ACC112 (cell line): ENCODE results near the gene PAPLN.

ENCODE experiments used
- H2AFZ ChIP-seq: fragments of 200-600 bp; sonication (generic); one replicate; pipeline ENCODE4 v1.6.0; 2017; ENCODE audit warnings: antibody characterized with exemption, low read length; ENCODE audit not compliant: unreplicated experiment
- H3K27ac ChIP-seq: fragments of 200-600 bp; sonication (generic); 2 replicates; pipeline ENCODE4 v1.5.1; 2014; ENCODE audit warnings: low read depth, mild to moderate bottlenecking, antibody characterized with exemption, low read length, moderate library complexity
- H3K27me3 ChIP-seq: fragments of 200-600 bp; sonication (generic); 2 replicates; pipeline ENCODE4 v1.6.1; 2014; ENCODE audit warnings: mild to moderate bottlenecking, antibody characterized with exemption, low read length, moderate library complexity, mixed read lengths; ENCODE audit not compliant: insufficient read depth
- H3K36me3 ChIP-seq: fragments of 200-600 bp; sonication (generic); 2 replicates; pipeline ENCODE4 v1.6.1; 2016; ENCODE audit warnings: mild to moderate bottlenecking, antibody characterized with exemption, low read length, moderate library complexity, mixed read lengths; ENCODE audit not compliant: insufficient read depth
- H3K4me1 ChIP-seq: fragments of 200-600 bp; sonication (generic); one replicate; pipeline ENCODE4 v1.6.1; 2016; ENCODE audit warnings: low read length, mixed read lengths; ENCODE audit not compliant: insufficient read depth, unreplicated experiment, control insufficient read depth
- H3K4me3 ChIP-seq: fragments of 200-600 bp; sonication (generic); 2 replicates; pipeline ENCODE4 v1.5.1; 2014; ENCODE audit warnings: mild to moderate bottlenecking, low read depth, low read length
- H3K79me2 ChIP-seq: fragments of 200-600 bp; sonication (generic); one replicate; pipeline ENCODE4 v1.6.0; 2016; ENCODE audit warnings: low read length; ENCODE audit not compliant: control insufficient read depth, unreplicated experiment, insufficient read depth

Gene PAPLN

DNA sequence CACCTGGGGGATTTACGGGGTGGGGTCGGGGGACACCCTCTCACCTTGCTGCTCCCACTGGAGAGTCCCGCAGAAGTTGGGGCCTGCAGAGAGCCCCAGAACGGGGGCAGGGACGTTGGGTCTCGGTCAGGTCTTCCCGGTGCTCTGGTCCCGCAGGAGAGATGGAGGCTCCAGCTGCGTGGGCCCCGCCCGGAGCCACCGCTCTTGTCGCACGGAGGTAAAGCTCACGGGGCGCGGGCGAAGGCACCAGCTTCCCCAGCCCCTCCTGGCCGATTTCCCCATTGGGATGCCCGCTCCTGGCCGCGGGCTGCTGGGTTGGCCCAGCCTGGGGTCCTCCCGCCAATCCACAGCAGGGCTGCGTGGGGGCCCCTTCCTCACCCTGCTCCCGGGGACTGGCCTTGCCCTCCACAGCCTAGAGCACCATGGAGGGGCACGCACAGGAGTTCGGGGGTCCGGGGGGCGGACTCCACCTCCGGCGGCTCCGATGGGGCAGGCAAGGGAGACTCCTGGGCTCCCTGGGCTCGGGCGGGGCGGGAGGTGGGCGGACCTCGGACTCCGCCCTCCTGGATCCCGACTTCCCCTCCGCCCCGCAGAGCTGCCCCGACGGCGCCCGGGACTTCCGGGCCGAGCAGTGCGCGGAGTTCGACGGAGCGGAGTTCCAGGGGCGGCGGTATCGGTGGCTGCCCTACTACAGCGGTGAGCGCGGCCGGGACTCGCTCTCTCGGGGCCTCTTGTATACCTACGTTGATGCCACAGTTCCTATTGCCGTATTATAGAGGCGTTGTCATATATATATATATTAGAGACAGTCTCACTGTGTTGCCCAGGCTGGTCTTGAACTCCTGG is 8.4 kb downstream of the PAPLN start:
- H3K79me2 ChIP-seq, result no peaks in the 10 kb centered on the region
- no peak overlapping the region for H3K27ac ChIP-seq
- H2AFZ ChIP-seq, result no peak overlapping the region
- H3K4me3 ChIP-seq, result no peak overlapping the region
- no peaks in the 10 kb centered on the region for H3K27me3 ChIP-seq
- peaks cover 10% of the 10 kb centered on the region for H3K4me1 ChIP-seq
- H3K36me3 ChIP-seq, result no peaks in the 10 kb centered on the region

DNA sequence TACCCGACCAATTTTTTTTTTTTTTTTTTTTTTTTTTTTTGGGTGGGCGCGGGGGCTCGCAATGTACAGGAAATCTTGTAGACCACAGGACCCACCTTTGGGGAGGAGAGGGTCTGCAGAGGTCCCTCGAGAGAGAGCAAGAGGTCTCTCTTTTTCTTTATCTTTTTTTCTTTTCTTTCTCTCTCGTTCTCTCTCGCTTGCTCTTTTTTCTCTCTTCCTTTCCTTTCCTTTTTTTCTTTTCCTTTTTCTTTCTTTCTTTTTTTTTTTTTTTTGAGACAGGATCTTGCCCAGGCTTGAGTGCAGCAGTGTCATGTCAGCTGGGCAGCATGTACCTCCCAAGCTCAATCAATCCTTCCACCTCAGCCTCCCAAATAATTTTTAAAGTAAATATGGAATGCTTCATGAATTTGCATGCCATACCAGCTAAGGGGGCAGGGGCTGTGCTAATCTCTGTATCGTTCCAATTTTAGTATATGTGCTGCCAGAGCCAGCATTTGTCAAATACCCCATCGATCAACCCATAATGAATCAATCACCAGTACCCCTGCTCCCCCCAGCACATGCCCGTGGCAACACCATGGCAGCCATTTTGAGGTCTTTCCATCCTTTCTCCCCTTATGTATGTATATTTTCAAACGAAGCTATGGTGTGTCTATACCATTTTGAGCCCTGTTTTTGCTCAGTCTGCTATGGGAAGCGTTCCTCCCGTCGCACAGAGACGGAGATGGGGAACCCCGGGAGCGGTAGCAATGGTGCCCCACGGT is 9.3 kb downstream of the PAPLN start:
- H3K36me3 ChIP-seq, result no peaks in the 10 kb centered on the region
- peaks cover 10% of the 10 kb centered on the region for H3K4me1 ChIP-seq
- H2AFZ ChIP-seq, result no peak overlapping the region
- no peaks in the 10 kb centered on the region for H3K79me2 ChIP-seq
- H3K27ac ChIP-seq, result no peak overlapping the region
- H3K4me3 ChIP-seq, result no peak overlapping the region
- H3K27me3 ChIP-seq, result no peaks in the 10 kb centered on the region

DNA sequence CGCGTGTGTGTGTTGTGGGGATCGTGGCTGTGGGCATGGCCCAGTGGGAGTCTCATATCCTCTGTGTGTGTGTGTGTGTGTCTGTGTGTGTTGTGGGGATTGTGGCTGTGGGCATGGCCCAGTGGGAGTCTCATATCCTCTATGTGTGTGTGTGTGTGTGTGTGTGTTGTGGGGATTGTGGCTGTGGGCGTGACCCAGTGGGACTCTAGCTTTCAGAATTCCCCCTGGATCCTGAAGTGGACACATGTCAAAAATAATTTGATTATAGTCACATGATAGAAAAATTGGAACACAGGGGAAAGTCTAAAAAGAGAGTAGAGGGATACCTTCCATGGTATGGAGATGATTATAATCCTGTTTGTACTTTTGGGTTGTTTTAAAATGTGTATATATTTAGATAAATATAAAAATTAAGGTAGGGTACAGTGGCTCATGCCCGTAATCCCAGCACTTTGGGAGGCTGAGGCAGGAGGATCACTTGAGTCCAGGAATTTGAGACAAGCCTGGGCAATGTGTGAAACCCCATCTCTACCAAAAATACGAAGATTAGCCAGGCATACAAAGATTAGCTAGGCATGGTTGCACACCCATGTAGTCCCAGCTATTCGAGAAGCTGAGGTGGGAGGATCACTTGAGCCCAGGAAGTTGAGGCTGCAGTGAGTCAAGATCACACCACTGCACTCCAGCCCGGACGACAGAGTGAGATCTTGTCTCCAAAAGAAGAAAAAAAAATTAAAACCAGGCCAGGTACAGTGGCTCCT is 11.0 kb downstream of the PAPLN start:
- H3K4me3 ChIP-seq, result no peak overlapping the region
- H3K27me3 ChIP-seq, result no peaks in the 10 kb centered on the region
- H3K36me3 ChIP-seq, result no peaks in the 10 kb centered on the region
- H3K4me1 ChIP-seq, result peaks cover 10% of the 10 kb centered on the region
- no peak overlapping the region for H2AFZ ChIP-seq
- H3K79me2 ChIP-seq, result no peaks in the 10 kb centered on the region
- H3K27ac ChIP-seq, result no peak overlapping the region

DNA sequence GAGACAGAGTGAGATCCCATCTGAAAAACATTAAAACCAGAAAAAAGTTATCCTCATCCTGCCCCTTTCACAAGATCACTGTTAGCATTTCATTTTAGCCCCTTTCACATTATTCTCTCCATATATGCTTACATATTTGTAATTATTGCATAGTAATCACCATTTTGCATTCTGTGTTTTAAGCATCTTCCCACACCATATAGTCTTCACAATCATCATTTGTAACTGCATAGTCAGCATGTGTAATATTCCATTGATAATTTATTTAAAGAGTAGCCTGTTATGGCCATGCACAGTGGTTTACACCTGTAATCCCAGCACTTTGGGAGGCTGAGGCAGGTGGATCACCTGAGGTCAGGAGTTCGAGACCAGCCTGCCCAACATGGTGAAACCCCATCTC is 11.8 kb downstream of the PAPLN start:
- Histone ChIP-seq H3K27me3 (no peaks in the 10 kb centered on the region), H3K4me3 (no peak overlapping the region), H3K36me3 (no peaks in the 10 kb centered on the region), H3K4me1 (peaks cover 10% of the 10 kb centered on the region), H3K27ac (no peak overlapping the region), H3K79me2 (no peaks in the 10 kb centered on the region), H2AFZ (no peak overlapping the region)

DNA sequence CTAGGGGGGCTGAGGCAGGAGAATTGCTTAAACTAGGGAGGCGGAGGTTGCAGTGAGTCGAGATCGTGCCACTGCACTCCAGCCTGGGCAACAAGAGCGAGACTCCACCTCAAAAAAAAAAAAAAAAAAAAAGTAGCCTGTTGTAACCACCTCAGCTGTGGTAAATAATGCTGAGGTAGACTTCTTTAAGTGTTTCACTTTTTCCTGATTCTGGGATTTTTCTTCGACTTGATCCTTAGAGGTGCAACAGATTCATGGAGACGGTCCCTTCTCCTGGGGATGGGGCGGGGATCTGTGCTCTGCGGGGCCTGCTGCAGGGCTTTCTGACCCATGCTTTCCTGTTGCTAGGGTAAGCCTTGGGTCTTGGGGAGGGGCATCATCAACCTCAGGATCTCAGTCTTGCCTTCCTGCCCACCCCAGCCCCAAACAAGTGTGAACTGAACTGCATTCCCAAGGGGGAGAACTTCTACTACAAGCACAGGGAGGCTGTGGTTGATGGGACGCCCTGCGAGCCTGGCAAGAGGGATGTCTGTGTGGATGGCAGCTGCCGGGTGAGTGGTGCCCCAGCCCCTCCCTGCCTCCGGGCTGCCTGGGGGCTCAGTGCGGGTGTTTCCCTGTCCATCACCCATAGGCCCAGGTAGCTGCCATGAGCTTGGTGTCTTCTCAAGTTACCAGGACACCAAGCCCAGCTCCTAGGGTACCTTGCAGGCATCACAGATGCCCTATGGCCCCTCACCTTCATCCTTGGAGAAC is 12.4 kb downstream of the PAPLN start:
- H2AFZ ChIP-seq, result no peak overlapping the region
- H3K27ac ChIP-seq, result no peak overlapping the region
- H3K4me3 ChIP-seq, result no peak overlapping the region
- no peaks in the 10 kb centered on the region for H3K36me3 ChIP-seq
- no peaks in the 10 kb centered on the region for H3K27me3 ChIP-seq
- H3K4me1 ChIP-seq, result peaks cover 10% of the 10 kb centered on the region
- H3K79me2 ChIP-seq, result no peaks in the 10 kb centered on the region

DNA sequence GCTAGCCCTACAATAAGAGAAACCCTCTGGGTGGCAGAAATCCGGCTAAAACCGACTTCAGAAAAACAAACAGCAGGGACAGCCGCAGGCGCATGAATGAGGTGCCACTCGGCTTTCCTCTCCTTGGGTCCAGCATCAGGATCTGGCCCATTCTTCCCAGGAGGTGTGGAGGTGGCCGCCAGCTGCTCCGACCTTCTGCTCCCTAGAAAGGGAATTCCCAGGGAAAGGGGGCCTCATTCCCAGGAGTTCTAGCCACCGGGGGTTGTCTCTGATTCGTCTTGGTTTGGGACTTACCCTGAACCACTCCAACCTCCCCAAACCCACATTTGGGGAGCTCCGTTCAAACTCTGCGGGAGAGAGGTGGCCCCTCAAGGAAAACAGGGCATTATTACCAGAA is 13.0 kb downstream of the PAPLN start:
- no peaks in the 10 kb centered on the region for H3K79me2 ChIP-seq
- no peak overlapping the region for H3K4me3 ChIP-seq
- no peaks in the 10 kb centered on the region for H3K36me3 ChIP-seq
- H3K4me1 ChIP-seq, result peaks cover 10% of the 10 kb centered on the region
- H3K27ac ChIP-seq, result no peak overlapping the region
- no peaks in the 10 kb centered on the region for H3K27me3 ChIP-seq
- H2AFZ ChIP-seq, result no peak overlapping the region

DNA sequence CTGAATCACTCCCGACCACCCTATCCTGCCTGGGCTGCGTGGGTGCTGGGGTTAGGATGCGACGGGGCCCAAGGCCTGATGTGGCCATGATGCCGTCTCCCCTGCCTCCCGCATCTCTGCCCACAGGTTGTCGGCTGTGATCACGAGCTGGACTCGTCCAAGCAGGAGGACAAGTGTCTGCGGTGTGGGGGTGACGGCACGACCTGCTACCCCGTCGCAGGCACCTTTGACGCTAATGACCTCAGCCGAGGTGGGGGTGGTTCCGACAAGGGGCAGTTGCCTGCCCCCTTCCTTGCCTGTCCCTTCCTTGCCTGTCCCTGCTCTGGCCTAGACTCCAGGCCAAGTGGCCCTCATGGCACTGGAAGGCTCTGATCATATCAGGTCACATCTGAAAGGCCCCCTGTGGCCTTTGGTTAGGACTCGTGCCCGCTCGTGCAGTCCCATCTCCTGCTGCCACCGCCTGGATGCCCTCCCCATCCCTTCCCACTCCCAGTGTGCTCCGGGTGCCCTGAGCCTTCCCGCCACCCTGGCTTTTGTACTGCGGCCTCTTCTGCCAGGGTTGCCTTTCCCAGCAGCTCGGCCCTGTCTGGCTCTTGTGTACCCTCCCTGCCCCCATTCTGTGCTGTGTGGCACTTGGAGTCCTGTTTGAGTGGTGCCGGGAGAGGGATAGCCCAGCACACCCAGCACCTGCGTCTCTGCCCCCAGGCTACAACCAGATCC is 13.6 kb downstream of the PAPLN start:
- H2AFZ ChIP-seq, result no peak overlapping the region
- H3K4me1 ChIP-seq, result peaks cover 10% of the 10 kb centered on the region
- H3K4me3 ChIP-seq, result no peak overlapping the region
- H3K27me3 ChIP-seq, result no peaks in the 10 kb centered on the region
- H3K27ac ChIP-seq, result no peak overlapping the region
- no peaks in the 10 kb centered on the region for H3K36me3 ChIP-seq
- H3K79me2 ChIP-seq, result no peaks in the 10 kb centered on the region

DNA sequence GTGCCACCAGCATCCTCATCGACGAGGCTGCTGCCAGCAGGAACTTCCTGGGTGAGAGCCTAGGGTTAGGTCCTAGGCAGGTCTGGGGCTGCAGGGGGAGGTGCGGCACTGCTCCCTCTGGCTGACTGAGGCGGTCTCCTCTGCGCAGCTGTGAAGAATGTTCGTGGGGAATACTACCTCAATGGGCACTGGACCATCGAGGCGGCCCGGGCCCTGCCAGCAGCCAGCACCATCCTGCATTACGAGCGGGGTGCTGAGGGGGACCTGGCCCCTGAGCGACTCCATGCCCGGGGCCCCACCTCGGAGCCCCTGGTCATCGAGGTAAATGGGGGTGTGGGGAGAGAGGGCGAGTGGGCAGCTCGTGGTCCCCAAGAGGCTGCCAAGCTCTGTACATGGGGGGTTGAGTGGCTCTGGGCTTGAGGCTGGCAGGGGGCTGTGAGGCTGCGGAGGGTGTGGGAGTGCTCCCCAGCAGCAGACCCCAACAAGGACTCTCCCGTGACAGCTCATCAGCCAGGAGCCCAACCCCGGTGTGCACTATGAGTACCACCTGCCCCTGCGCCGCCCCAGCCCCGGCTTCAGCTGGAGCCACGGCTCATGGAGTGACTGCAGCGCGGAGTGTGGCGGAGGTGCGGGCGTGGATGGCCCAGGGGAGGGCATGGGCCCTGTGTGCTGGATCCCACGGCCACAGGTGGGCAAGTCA is 14.4 kb downstream of the PAPLN start:
- Histone ChIP-seq H3K79me2 (no peaks in the 10 kb centered on the region), H3K4me3 (no peak overlapping the region), H3K4me1 (peaks cover 10% of the 10 kb centered on the region), H3K36me3 (no peaks in the 10 kb centered on the region), H3K27ac (no peak overlapping the region), H3K27me3 (no peaks in the 10 kb centered on the region), H2AFZ (no peak overlapping the region)

DNA sequence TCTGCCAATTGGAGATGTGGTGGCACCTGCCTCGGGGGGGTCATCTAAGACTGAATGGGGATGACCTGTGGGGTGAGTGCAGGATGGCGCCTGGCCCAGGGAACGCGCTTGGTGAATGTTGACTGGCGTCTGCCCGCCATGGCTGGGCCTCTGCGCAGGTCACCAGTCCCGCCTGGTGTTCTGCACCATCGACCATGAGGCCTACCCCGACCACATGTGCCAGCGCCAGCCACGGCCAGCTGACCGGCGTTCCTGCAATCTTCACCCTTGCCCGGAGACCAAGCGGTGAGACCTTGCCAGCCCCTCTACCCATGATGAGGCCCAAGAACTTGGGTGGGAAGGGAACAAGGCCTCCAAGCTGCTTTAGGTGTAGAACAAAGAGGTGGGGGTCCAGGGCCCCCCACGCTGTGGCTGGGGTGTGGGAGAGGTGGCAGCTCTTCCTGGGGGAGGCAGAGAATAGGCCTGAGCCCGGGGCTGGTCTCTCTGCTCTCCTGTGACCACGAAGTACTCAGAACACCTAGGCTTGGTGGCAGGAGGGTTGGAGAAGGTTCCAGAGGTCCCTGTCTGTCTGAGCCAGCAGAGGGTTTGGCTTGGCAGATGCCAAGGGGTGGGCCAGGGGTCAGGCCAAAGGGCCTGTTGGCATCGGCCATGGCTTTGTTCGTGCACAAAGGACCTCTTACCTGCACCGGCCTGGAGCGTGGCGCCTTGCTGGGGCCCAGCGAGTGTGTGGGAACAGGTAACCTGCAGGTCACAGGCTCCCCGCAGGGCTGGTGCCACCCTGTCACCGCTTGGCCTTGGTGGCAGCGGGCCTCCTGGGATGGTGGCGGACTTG is 15.4 kb downstream of the PAPLN start:
- Histone ChIP-seq H3K36me3 (no peaks in the 10 kb centered on the region), H3K4me3 (no peak overlapping the region), H3K4me1 (peaks cover 10% of the 10 kb centered on the region), H2AFZ (no peak overlapping the region), H3K27ac (no peak overlapping the region), H3K27me3 (no peaks in the 10 kb centered on the region), H3K79me2 (no peaks in the 10 kb centered on the region)
